Hepatocyte (in vitro differentiated cells): ENCODE data around the gene KIF1B. TPM values are rescaled to one million over a fixed set of nuclear protein-coding genes. Genes with fewer than 3 reads are reported as not detected.

Experiments
- DNase-seq: peaks from one replicate; pipeline ENCODE4 v3.0.0-alpha.2; 2016; ENCODE audit warnings: low spot score
- H2AFZ ChIP-seq: fragments of 200-600 bp; sonication (generic); 2 replicates; pipeline ENCODE4 v1.6.0; 2016; ENCODE audit warnings: antibody characterized with exemption, mild to moderate bottlenecking
- H3K27ac ChIP-seq: fragments of 200-600 bp; sonication (generic); 2 replicates; pipeline ENCODE4 v1.5.1; 2016; ENCODE audit warnings: mild to moderate bottlenecking
- H3K27me3 ChIP-seq: fragments of 200-600 bp; sonication (generic); 2 replicates; pipeline ENCODE4 v1.6.1; 2016
- H3K36me3 ChIP-seq: fragments of 200-600 bp; sonication (generic); replicated peaks from 2 replicates; pipeline ENCODE4 v1.5.1; 2016; ENCODE audit warnings: low read depth; ENCODE audit not compliant: insufficient read depth
- H3K4me1 ChIP-seq: fragments of 200-600 bp; sonication (generic); 2 replicates; pipeline ENCODE4 v1.5.1; 2016; ENCODE audit warnings: mild to moderate bottlenecking, moderate library complexity; ENCODE audit not compliant: insufficient read depth
- H3K4me2 ChIP-seq: fragments of 200-600 bp; sonication (generic); 2 replicates; pipeline ENCODE4 v1.6.0; 2016
- H3K4me3 ChIP-seq: fragments of 200-600 bp; sonication (generic); 2 replicates; pipeline ENCODE4 v1.5.1; 2016; ENCODE audit warnings: mild to moderate bottlenecking
- H3K79me2 ChIP-seq: fragments of 200-600 bp; sonication (generic); 2 replicates; pipeline ENCODE4 v1.6.0; 2017; ENCODE audit warnings: mild to moderate bottlenecking
- H3K9me2 ChIP-seq: fragments of 200-600 bp; sonication (generic); replicated peaks from 2 replicates; pipeline ENCODE4 v1.6.0; 2017; ENCODE audit warnings: mild to moderate bottlenecking; ENCODE audit not compliant: insufficient read depth
- H3K9me3 ChIP-seq: fragments of 200-600 bp; sonication (generic); 2 replicates; pipeline ENCODE4 v1.5.1; 2016; ENCODE audit warnings: low read depth, mild to moderate bottlenecking
- H4K20me1 ChIP-seq: fragments of 200-600 bp; sonication (generic); 2 replicates; pipeline ENCODE4 v1.6.0; 2016; ENCODE audit warnings: mild to moderate bottlenecking; ENCODE audit not compliant: insufficient read depth, poor library complexity, severe bottlenecking
- EZH2 ChIP-seq: fragments of 200-600 bp; sonication (generic); IDR thresholded peaks from 2 replicates; pipeline ENCODE4 v1.6.1; 2016; ENCODE audit warnings: antibody characterized with exemption, mild to moderate bottlenecking, borderline replicate concordance
- EZH2phosphoT487 ChIP-seq: fragments of 200-600 bp; sonication (generic); IDR thresholded peaks from one replicate; pipeline ENCODE4 v1.6.1; 2018; ENCODE audit warnings: antibody characterized with exemption, mild to moderate bottlenecking, low read depth, moderate library complexity; ENCODE audit not compliant: unreplicated experiment, severe bottlenecking
- WGBS: methylation state at CpG from one replicate; pipeline ENCODE4 v1.1.6; 2016; ENCODE audit warnings: low lambda C conversion rate; ENCODE audit errors: missing lambda C conversion rate; 5-methylcytosine and 5-hydroxymethylcytosine counted together
- polyA plus RNA-seq: library from polyadenylated mRNA; unstranded; fragments of >200 nt; fragmentation: Nextera tagmentation; extraction: Ambion mirVana; gene quantifications from 2 replicates; pipeline ENCODE4 v1.2.1, GENCODE V29; 2016
- total RNA-seq: library from RNA; depleted of rRNA; stranded (reverse); fragments of >200 nt; gene quantifications from 2 replicates; pipeline ENCODE4 v1.2.3, GENCODE V29; 2014
- TF ChIP-seq, protein P1 (sequence below): fragments of 200-600 bp; sonication (generic); IDR thresholded peaks from 2 replicates; pipeline ENCODE4 v1.5.1; 2016; ENCODE audit warnings: antibody characterized with exemption, mild to moderate bottlenecking; ENCODE audit not compliant: poor library complexity

The KIF1B gene
- total and polyA plus RNA-seq, 2 experiments from 2014 or later: 14.6 to 37.0 TPM

DNA sequence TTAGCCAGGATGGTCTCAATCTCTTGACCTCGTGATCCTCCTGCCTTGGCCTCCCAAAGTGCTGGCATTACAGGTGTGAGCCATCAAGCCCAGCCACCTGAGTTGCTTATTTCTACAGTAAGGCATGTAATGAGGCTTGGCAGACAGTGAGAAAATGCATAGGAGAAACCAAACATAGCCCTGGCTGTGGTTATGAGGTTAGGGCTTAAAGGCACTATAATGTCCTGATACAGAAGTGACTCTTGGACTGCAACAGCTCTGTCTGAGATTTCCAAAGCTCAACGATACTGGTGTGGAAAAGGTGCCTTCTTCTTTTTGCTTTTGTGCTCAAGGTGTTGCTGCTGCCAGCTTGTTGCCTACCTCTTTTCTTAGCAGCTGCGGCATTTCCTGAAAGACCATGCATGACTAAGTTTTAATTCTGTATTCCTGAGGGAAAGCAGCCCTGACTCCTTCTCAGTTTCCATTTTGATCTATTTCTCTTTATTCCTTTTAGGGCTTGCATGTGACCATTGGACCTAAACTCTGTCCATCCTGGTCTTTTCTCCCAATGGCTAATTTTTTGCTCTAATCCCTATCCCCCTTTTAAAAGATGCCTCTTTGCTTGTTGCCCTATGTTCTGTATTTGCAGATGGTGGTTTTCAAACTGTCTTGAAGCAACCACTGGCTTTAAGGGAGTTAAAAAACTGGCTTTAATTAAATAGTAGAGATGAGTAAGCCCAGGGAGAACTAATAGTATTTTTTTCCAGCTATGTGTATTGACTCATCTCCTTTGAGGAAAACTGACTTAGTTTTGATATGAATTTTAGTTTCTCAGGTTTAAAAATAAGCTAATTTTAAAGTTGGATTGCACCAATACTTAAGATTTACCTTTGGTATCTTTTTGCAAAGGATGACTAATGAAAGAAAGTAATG, 70.3 kb downstream of the KIF1B start:
- Histone ChIP-seq H3K27ac (no peak overlapping the region), H3K4me3 (no peak overlapping the region), H4K20me1 (no peaks in the 10 kb centered on the region), H3K79me2 (no peaks in the 10 kb centered on the region), H3K36me3 (no peaks in the 10 kb centered on the region), H3K9me3 (no peaks in the 10 kb centered on the region), H2AFZ (no peak overlapping the region), H3K4me1 (no peaks in the 10 kb centered on the region), H3K9me2 (no peaks in the 10 kb centered on the region), H3K4me2 (no peak overlapping the region), H3K27me3 (no peaks in the 10 kb centered on the region)
- 95% methylated on average over 3 of the region's 3 CpGs for WGBS
- no peak for DNase-seq
- no peak for TF ChIP-seq EZH2

DNA sequence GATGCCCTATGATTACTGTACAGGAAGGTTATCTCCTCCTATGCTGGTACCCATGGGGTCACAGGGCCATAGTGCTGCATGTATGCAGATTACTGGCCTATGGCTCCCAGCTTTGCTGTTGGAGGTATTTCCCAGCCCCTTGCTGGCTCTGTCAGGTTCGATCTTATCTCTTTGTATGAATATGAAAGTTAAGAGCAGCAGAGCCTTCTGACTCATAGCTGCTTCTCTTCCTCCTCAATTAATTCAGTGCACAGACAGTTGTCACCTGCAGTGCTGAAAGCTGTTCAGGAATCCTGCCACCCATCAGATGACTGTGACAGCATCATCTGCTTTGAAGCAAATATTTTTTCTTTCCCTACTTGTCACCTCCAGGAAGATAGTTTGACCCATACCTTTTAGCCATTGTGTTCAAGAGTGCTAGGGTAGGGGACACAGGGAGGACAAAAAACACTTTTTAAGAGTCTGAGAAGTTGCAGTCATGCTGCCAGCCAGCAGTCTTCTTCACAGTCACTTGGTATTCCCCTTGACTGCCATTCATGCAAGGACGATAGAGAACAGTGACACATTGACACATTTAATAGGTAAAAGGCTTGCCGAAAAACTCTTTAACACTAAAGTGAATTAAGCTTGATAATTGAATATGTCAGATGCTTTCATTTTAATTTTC, 73.1 kb downstream of the KIF1B start:
- Histone ChIP-seq H3K9me2 (no peaks in the 10 kb centered on the region), H3K4me1 (no peaks in the 10 kb centered on the region), H3K27me3 (no peaks in the 10 kb centered on the region), H3K79me2 (no peaks in the 10 kb centered on the region), H3K36me3 (no peaks in the 10 kb centered on the region), H3K4me2 (no peak overlapping the region), H3K27ac (no peak overlapping the region), H2AFZ (no peak overlapping the region), H3K9me3 (no peaks in the 10 kb centered on the region), H3K4me3 (no peak overlapping the region), H4K20me1 (no peaks in the 10 kb centered on the region)
- TF ChIP-seq EZH2 (no peak), EZH2phosphoT487 (no peak)
- TF ChIP-seq, protein P1, sequence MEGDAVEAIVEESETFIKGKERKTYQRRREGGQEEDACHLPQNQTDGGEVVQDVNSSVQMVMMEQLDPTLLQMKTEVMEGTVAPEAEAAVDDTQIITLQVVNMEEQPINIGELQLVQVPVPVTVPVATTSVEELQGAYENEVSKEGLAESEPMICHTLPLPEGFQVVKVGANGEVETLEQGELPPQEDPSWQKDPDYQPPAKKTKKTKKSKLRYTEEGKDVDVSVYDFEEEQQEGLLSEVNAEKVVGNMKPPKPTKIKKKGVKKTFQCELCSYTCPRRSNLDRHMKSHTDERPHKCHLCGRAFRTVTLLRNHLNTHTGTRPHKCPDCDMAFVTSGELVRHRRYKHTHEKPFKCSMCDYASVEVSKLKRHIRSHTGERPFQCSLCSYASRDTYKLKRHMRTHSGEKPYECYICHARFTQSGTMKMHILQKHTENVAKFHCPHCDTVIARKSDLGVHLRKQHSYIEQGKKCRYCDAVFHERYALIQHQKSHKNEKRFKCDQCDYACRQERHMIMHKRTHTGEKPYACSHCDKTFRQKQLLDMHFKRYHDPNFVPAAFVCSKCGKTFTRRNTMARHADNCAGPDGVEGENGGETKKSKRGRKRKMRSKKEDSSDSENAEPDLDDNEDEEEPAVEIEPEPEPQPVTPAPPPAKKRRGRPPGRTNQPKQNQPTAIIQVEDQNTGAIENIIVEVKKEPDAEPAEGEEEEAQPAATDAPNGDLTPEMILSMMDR: no peak
- WGBS: 90% methylated on average over 3 of the region's 3 CpGs
- no peak for DNase-seq

DNA sequence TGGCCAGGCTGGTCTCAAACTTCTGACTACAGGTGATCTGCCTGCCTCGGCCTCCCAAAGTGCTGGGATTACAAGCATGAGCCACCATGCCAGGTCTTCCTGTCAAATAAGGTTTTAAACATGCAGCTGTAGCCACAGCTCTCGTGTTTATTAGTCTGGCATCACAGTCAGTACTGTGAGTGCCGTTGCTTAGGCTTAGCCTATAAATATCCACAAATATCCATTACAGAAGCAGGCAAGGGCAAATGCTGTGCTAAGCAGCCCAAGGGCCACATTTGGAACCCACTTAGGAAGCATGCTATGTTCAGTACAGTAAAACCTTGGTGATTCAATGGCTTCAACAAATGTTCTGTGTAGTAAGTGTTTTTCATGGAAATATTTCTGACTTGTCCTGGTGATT, 75.9 kb downstream of the KIF1B start:
- Histone ChIP-seq H3K79me2 (no peaks in the 10 kb centered on the region), H3K9me3 (no peaks in the 10 kb centered on the region), H4K20me1 (no peaks in the 10 kb centered on the region), H3K36me3 (no peaks in the 10 kb centered on the region), H2AFZ (no peak overlapping the region), H3K27ac (no peak overlapping the region), H3K4me3 (no peak overlapping the region), H3K27me3 (no peaks in the 10 kb centered on the region), H3K4me1 (no peaks in the 10 kb centered on the region), H3K9me2 (no peaks in the 10 kb centered on the region), H3K4me2 (no peak overlapping the region)
- 85% methylated on average over 3 of the region's 3 CpGs for WGBS
- TF ChIP-seq, protein P1: no peak
- TF ChIP-seq EZH2phosphoT487 (no peak), EZH2 (no peak)
- no peak for DNase-seq

DNA sequence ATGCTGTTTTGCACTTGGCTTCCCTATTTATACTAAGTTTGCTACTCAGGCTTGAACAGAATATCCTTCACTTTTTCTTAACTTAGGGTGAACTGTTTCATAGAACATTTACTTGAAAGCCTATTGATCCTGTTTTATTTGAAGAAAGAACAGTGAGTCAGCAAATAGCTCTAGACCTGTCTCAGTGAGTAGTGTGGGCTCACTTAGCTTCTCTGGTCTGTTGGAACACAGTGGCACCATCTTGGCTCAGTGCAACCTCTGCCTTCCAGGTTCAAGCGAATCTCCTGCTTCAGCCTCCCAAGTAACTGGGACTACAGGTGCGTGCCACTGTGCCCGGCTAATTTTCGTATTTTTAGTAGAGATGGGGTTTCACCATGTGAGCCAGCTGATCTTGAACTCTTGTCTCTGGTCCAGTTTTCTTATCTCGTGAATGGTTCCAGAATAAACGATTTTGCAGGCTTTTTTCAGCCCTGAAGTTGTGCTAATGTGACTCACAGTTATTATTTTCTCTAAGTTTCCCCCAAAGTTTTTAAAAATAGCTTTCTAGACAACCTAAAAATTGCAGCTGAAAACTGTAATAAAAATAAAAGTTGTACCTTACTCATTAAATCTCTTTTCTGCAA, 76.8 kb downstream of the KIF1B start:
- no peaks in the 10 kb centered on the region for H3K79me2 ChIP-seq
- H3K27ac ChIP-seq: no peak overlapping the region
- no peak overlapping the region for H3K4me2 ChIP-seq
- no peaks in the 10 kb centered on the region for H3K4me1 ChIP-seq
- H4K20me1 ChIP-seq: no peaks in the 10 kb centered on the region
- TF ChIP-seq EZH2: no peak
- TF ChIP-seq EZH2phosphoT487: no peak
- TF ChIP-seq, protein P1: no peak
- H3K27me3 ChIP-seq: no peaks in the 10 kb centered on the region
- H3K9me3 ChIP-seq: no peaks in the 10 kb centered on the region
- DNase-seq: no peak
- 96% methylated on average over 6 of the region's 6 CpGs for WGBS
- no peaks in the 10 kb centered on the region for H3K36me3 ChIP-seq
- H3K4me3 ChIP-seq: no peak overlapping the region
- no peak overlapping the region for H2AFZ ChIP-seq
- no peaks in the 10 kb centered on the region for H3K9me2 ChIP-seq
